ENCODE data around the gene C1orf56. TPM values are rescaled to one million over a fixed set of nuclear protein-coding genes. Genes with fewer than 3 reads are reported as not detected.

Gene C1orf56
- total RNA-seq = 0.52 and 1.1 TPM in 2 replicates

- DNase-seq (ENCODE audit: low read depth) = peak; percentile 40
Measured at GRCh38 chr1:151047591-151047924, at the start of gene C1orf56. Gene C1orf56 (plus strand): TSS chr1:151047751. CDS start chr1:151047848, 97 bp downstream.

- DNase-seq (ENCODE audit: low read depth) = no peak
Measured at GRCh38 chr1:150997949-150998348, 49.6 kb upstream of the C1orf56 start.

GRCh38 chr1:150999051-150999674 is 48.4 kb upstream of the C1orf56 start:
- no peak for DNase-seq (ENCODE audit: low read depth)

GRCh38 chr1:150999926-151000325 is 47.6 kb upstream of the C1orf56 start:
- DNase-seq (ENCODE audit: low read depth) = no peak

- no peak for DNase-seq (ENCODE audit: low read depth)
Measured at GRCh38 chr1:151000408-151000807, 47.1 kb upstream of the C1orf56 start.

GRCh38 chr1:151001602-151002001 is 45.9 kb upstream of the C1orf56 start:
- no peak for DNase-seq (ENCODE audit: low read depth)

- DNase-seq (ENCODE audit: low read depth) = no peak
Measured at GRCh38 chr1:151002051-151002450, 45.5 kb upstream of the C1orf56 start.

- peak; percentile 68 for DNase-seq (ENCODE audit: low read depth)
Measured at GRCh38 chr1:151002611-151003010, 44.9 kb upstream of the C1orf56 start.

- no peak for DNase-seq (ENCODE audit: low read depth)
Measured at GRCh38 chr1:151003180-151003579, 44.4 kb upstream of the C1orf56 start.

GRCh38 chr1:151005729-151006319 is 41.7 kb upstream of the C1orf56 start:
- DNase-seq (ENCODE audit: low read depth) = no peak

GRCh38 chr1:151006327-151007052 is 41.1 kb upstream of the C1orf56 start, which contains the start of gene MINDY1:
Gene MINDY1 (minus strand): TSS chr1:151006902. CDS start chr1:151002617, 4,285 bp downstream.
- peak; percentile 87 for DNase-seq (ENCODE audit: low read depth)

GRCh38 chr1:151007853-151008243 is 39.7 kb upstream of the C1orf56 start:
- no peak for DNase-seq (ENCODE audit: low read depth)

GRCh38 chr1:151008244-151009205 is 39.0 kb upstream of the C1orf56 start, which contains the start of gene PRUNE1:
Gene PRUNE1 (plus strand): TSS chr1:151008449. CDS start chr1:151008633, 184 bp downstream.
- peak; percentile 94 for DNase-seq (ENCODE audit: low read depth)

GRCh38 chr1:151009206-151009587 is 38.4 kb upstream of the C1orf56 start:
- peak; percentile 62 for DNase-seq (ENCODE audit: low read depth)

GRCh38 chr1:151009674-151010345 is 37.7 kb upstream of the C1orf56 start:
- no peak for DNase-seq (ENCODE audit: low read depth)

GRCh38 chr1:151010346-151010726 is 37.2 kb upstream of the C1orf56 start:
- DNase-seq (ENCODE audit: low read depth) = no peak

GRCh38 chr1:151011154-151011850 is 36.2 kb upstream of the C1orf56 start:
- DNase-seq (ENCODE audit: low read depth) = no peak

- peak; percentile 75 for DNase-seq (ENCODE audit: low read depth)
Measured at GRCh38 chr1:151012684-151013471, 34.7 kb upstream of the C1orf56 start.

GRCh38 chr1:151013518-151013917 is 34.0 kb upstream of the C1orf56 start:
- DNase-seq (ENCODE audit: low read depth) = no peak
